Left forelimb (tissue), 1 donor: Measurements from ENCODE around the gene SORL1.
"Not testable (repeated sequence)": the region's sequence is repeated elsewhere in the genome, so short reads cannot be mapped to it uniquely, and the experiment has no call there.

ENCODE experiments used
- DNase-seq: peaks from one replicate; pipeline ENCODE4 v3.0.0-alpha.2; 2018; ENCODE audit warnings: low spot score

SORL1 gene

DNA sequence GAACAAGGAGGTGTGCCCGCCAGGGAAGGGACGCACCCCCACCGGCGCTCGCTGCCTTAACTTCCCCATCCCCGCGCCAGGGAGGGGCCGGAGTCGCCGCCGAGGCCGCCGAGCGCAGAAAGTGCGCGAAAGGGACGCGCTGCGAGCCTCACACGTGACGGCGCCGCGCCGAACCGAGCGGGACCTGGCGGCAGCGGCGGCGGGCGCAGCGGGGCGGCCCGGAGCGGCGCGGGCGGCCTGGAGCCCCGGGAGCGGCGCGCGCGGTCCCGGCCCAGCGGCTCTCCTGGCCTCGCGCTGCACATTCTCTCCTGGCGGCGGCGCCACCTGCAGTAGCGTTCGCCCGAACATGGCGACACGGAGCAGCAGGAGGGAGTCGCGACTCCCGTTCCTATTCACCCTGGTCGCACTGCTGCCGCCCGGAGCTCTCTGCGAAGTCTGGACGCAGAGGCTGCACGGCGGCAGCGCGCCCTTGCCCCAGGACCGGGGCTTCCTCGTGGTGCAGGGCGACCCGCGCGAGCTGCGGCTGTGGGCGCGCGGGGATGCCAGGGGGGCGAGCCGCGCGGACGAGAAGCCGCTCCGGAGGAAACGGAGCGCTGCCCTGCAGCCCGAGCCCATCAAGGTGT lies at the start of gene SORL1:
Gene SORL1 (plus strand): TSS at position 329 of the 623 bp plus-strand sequence. CDS start 18 bp downstream, at position 347.
- DNase-seq: peak; percentile 81

DNA sequence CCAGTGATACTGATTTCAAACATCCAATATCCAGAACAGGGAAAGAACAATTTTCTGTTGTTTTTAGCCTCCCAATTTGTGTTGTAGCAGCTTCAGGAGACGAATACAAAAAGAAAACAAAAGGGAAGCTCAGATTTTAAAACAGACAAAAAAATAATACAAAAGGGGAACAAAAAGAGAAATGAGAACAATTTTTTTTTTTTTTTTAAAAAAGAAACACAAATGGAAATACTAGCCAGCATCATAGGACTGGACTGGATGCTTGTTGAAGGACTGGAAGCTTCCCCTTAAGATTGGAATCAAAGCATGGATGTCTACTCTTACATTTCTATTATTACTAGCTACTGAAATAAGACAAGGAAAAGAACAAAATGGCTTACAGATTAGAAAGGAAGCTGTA lies 46.5 kb upstream of the SORL1 start:
- DNase-seq: no peak

GRCh38 chr11:121406291-121406690 lies 45.8 kb upstream of the SORL1 start:
- DNase-seq: no peak

DNA sequence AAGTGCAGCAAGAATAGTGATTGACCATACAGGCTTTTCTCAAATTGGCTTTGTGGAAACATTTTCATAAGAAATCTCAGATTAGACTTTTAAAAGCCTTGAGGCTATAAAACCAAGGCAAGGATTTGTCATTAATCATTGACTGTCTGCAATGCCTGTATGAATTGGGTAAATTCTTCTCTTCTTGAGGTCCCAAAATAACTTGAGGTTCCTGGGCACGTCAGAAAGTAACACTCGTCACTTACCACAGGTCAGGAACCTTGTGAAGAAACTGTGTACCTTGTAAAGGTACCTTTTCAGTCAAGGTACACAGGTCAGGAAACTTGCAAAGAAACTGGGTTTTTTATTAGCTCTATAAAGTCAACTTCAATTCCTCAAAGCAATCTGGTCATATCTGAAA lies 43.3 kb upstream of the SORL1 start:
- DNase-seq: no peak

DNA sequence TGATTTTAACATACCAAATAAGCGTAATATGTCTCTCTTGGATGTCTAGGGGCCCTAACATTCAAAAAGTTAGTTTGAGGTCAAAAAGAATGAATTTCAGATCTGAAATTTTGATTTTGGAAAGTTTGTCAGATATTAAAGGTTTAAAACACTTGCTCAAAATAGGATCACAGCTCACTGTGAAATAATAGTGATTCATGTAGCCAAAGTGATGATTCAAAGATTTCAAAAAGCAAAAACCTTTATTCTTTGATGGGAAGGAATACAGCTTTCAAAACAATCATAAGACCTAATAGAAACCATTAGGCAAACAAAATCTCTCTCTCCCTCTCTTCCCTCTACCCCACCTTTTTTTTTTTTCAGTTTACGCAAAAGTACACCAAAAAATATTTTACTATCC lies 42.1 kb upstream of the SORL1 start:
- DNase-seq: not testable (repeated sequence)

- not testable (repeated sequence) for DNase-seq
Observed at GRCh38 chr11:121411330-121411729, 40.8 kb upstream of the SORL1 start.

DNA sequence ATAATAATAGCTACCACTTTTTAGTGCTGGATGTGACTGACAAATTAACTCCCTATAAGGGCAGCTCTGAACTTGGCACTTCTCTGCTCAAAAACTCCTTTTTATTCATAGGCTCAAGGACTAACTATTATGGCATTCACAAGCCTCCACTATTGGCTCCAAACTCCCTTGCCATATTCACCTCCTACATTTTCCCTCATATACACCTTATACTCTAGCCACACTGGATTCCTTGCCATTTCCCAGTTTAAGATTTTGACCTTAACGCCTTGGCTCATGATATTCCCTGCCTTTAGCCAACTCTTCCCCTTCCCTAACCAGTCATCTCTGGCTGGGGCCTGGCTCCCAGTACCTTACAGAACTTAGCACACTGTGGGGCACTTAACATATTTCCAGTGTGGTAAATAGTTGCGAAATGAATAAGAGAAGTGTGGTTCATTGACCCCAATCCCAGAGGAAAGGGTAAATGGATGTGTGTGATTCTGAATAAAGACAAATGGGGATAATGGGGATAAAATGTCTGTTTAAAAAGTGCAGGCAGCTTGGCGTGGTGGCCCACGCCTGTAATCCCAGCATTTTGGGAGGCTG lies 40.0 kb upstream of the SORL1 start:
- DNase-seq: no peak

GRCh38 chr11:121412711-121413415 lies 39.3 kb upstream of the SORL1 start:
- DNase-seq: no peak

GRCh38 chr11:121414141-121414913 lies 37.8 kb upstream of the SORL1 start:
- DNase-seq: no peak

GRCh38 chr11:121415856-121416255 lies 36.3 kb upstream of the SORL1 start:
- DNase-seq: no peak

DNA sequence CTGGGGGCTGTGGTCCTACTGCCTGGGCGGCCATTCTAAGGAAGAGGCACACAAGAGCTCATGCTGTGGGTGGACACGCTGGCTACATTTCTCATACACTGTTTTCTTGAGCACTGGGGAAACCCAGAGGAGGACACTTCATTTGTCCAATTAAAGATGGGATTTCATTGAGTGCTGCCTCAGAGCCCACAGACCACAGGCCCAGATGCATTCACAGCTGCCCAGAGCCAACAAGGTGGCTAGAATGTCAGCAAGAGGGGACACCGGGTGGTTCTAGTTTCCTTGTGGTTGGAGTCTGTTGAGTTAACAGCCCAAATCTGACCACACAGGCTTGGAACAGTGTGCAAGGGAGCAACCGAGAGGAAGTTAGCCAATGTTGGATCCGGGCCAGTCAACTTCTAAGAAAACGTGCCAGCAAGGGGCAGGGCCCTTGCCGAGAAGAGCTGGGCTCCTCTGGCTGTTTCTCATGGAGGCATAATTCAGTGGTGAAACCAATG lies 35.0 kb upstream of the SORL1 start:
- DNase-seq: peak; percentile 80

DNA sequence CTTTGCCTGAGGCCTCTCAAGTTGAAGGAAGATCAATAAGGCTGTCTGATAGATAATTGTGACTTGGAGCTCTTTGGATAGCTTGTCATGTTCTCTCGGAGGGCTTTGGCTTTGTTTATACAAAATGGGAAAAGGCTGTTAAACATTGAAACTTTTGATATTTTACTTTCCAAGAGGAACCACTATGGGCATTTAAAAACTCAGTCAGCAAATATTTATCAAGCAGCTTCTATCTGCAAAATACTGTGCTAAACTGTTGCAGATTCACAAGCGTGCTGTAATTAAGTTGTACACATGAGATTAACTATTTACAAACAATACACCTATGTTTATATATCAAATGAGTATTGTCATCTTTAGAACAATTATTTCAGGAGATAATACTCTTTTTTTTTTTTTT lies 34.5 kb upstream of the SORL1 start:
- no peak for DNase-seq

DNA sequence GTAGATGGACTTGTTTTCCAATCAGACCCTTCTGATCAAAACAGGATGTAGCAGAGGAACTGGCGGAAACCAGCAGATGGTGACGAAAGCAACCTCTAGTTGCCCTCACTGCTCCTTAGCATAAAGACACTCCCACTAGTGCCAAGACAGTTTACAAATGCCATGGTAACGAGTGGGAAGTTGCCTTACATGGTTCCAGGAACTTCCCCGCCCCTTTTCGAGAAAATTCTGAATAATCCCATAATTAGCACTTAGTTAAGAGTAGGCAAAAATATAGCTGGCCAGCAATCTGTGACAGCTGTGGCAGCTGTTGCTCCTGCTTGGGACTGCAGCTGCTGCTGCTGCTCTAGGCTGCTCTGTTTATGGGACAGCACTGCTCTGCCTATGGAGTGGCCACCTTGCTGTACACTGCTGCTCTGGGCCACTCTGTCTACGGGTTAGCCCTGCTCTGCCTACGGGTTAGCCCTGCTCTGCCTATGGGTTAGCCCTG lies 33.4 kb upstream of the SORL1 start:
- DNase-seq: no peak

DNA sequence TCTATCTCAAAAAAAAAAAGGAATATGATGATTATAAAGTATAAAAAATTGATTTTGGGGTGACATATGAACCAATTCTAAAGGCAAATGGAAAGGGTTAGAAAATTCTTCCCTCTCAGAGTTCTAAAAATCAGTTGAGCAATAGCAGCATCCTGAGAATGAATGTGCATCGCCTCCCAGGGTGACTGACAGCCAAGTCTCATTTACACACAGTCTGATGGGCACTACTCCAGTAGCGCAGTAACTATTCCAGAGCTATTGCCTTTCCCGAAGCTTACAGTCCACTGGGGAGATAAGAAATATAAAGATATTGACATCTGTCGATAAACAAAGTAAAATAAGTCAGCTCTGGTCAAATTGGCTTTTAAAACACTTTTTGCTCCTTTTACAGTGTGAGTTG lies 32.3 kb upstream of the SORL1 start:
- DNase-seq: no peak

GRCh38 chr11:121420398-121420797 lies 31.7 kb upstream of the SORL1 start:
- no peak for DNase-seq

DNA sequence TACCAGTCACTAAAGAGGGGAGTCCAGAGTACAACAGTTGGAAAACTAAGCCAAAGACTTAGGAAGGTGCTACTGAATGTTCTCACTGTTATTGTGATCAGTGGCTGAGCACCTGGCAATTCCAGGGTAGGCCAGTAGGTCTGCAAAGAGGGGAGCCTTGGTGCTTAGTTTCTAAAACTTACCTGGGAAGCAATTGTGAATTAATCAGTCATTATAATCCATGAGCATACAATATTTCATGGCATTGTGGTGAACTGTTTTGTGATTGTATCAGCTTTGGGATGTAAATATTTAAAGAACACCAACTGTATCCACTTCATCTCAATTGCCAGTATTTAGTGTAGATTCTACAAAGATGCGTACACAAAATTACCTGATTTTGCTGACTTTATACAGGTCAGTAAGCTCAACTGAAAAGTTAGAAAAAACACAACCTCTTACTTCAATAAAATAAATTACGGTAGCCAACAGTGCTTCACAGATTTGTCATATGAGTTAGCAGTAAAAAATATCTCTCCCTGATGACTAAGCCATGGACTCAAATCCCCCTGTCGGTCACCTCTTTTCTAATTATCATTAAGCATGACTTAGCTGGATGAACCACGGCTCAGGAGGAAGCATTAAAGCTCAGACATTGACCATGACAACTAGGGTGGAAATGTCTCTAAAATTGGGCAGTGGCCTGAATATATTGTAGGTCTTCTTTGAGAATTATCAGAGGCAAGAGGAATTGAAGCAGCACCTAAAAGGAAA lies 30.8 kb upstream of the SORL1 start:
- DNase-seq: no peak

DNA sequence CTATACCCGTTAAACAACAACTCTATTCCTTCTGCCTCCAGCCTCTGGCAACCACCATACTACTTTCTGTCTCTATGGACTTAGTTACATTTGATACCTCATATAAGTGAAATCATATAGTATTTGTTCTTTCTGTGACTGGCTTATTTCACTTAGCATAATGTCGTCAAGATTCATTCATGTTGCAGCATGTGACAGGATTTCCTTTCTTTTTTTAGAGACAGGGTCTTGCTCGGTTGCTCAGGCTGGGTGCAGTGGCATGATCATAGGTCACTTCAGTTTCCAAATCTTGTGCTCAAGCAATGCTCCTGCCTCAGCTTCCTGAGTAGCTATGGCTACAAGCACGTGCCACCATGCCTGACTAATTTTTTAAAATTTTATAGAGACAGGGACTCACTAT lies 29.4 kb upstream of the SORL1 start:
- DNase-seq: no peak

GRCh38 chr11:121425828-121426227 lies 26.3 kb upstream of the SORL1 start:
- DNase-seq: no peak

DNA sequence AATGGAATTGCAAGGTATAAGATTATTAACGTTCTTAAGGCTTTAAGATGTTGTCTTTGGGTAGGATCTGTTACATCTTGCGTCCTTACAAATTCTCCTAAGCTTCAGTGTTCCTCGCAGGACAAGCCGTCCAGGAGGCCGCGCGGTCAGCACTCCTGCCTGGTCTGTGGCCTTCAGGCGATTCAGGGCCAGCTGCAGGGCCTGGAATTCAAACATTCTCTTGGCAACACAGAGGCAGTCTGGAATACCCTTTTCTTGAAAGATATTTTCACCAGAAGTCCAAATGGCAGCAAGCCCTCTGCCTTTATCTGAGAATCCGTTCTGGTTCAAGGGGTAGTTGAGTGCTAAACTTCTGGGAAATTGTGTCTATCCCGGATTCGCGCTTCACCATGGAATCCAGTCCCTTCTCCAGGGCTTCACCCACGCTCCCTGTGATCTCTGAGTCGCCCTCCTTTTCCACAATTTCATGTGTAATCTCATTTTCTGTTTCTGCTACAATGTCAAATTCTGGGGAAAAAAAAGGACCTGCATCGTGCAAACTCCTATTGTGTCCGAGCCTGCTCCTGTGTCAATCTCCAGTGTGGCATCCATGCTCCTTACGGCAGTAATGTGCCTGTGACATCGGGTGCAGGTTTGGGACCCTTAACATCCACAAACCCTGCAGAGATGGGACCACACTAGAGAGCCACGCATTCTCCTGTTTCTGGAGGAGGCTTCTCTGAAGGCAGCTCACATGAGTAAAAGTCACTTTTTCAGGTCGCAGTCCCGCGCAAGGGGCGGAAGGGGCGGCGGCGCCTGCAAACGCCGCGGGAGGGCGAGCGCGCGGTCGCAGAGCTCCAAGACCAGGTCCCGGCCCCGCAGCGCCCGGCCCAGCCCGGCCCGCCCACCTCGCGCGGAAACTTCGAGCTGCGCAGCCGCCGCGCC lies 25.4 kb upstream of the SORL1 start:
- DNase-seq: no peak

- DNase-seq: no peak
Observed at GRCh38 chr11:121427400-121427744, 24.7 kb upstream of the SORL1 start.

- DNase-seq: no peak
Observed at GRCh38 chr11:121429556-121429955, 22.6 kb upstream of the SORL1 start.
